H1 (cell line): ENCODE data around the gene COL4A2.

ENCODE experiments used
- CTCF ChIP-seq, 3 experiments: IDR thresholded peaks; 1 replicate in 2 of 3; 2 replicates in 1 of 3; pipeline versions ENCODE4 v1.5.1 to v1.6.1; 2011; ENCODE audit warnings: low read length in 3 of 3, mild to moderate bottlenecking in 3 of 3, inconsistent platforms in 2 of 3, low read depth in 1 of 3, moderate library complexity in 1 of 3; ENCODE audit not compliant: insufficient read depth in 1 of 3; ENCODE audit errors: control extremely low read depth in 1 of 3
- EP300 ChIP-seq, 2 experiments: IDR thresholded peaks; 1 replicate in 1 of 2; 2 replicates in 1 of 2; pipeline ENCODE4 v1.6.1; 2011 to 2012; ENCODE audit warnings: low read depth in 2 of 2, low read length in 2 of 2, mild to moderate bottlenecking in 2 of 2, borderline replicate concordance in 1 of 2, inconsistent platforms in 1 of 2, moderate library complexity in 1 of 2
- EZH2 ChIP-seq: fragments of 200-600 bp; sonication (generic); IDR thresholded peaks from 2 replicates; pipeline ENCODE4 v1.7.1; 2012; ENCODE audit warnings: low read depth, mild to moderate bottlenecking, moderate library complexity, low read length, inconsistent platforms; ENCODE audit not compliant: severe bottlenecking
- JUND ChIP-seq: IDR thresholded peaks from 2 replicates; pipeline ENCODE4 v1.6.1; 2011; ENCODE audit warnings: mild to moderate bottlenecking, improper control_type of control experiment, low read length
- MAFK ChIP-seq: IDR thresholded peaks from 2 replicates; pipeline ENCODE4 v1.6.1; 2012; ENCODE audit warnings: low read depth, mild to moderate bottlenecking, improper control_type of control experiment, low read length
- MAX ChIP-seq: IDR thresholded peaks from 2 replicates; pipeline ENCODE4 v1.6.1; 2012; ENCODE audit warnings: inconsistent platforms
- POLR2A ChIP-seq, 2 experiments: IDR thresholded peaks; 1 replicate in 1 of 2; 2 replicates in 1 of 2; pipeline ENCODE4 v1.6.1; 2011; ENCODE audit warnings: low read depth in 2 of 2, low read length in 2 of 2, mild to moderate bottlenecking in 2 of 2; ENCODE audit errors: control extremely low read depth in 1 of 2
- POLR2AphosphoS5 ChIP-seq: IDR thresholded peaks from 2 replicates; pipeline ENCODE4 v1.6.1; 2011; ENCODE audit warnings: low read depth, low read length
- RAD21 ChIP-seq, 2 experiments: IDR thresholded peaks in 1 of 2; conservative IDR thresholded peaks in 1 of 2; 2 replicates each; pipeline ENCODE4 v1.6.1; 2011; ENCODE audit warnings: low read depth in 2 of 2, low read length in 2 of 2, improper control_type of control experiment in 1 of 2, inconsistent platforms in 1 of 2, mild to moderate bottlenecking in 1 of 2, moderate library complexity in 1 of 2
- SIRT6 ChIP-seq: IDR thresholded peaks from one replicate; pipeline ENCODE4 v1.7.1; 2012; ENCODE audit warnings: low read length, inconsistent platforms
- TAF1 ChIP-seq: IDR thresholded peaks from 2 replicates; pipeline ENCODE4 v1.6.1; 2011; ENCODE audit warnings: mild to moderate bottlenecking, low read depth, low read length

- TF ChIP-seq CTCF (IDR thresholded peaks at IDR 0.05; ENCODE audit: control extremely low read depth in 1 of 3, insufficient read depth in 1 of 3, low read depth in 1 of 3, low read length in 3 of 3): no peak
- TF ChIP-seq MAX: no peak
- no peak for TF ChIP-seq POLR2AphosphoS5
- TF ChIP-seq EP300 (IDR thresholded peaks at IDR 0.05; ENCODE audit: borderline replicate concordance in 1 of 2, low read depth in 2 of 2, low read length in 2 of 2): no peak
- TF ChIP-seq POLR2A (IDR thresholded peaks at IDR 0.05; ENCODE audit: control extremely low read depth in 1 of 2, low read depth in 2 of 2, low read length in 2 of 2): no peak
- TF ChIP-seq EZH2: no peak
- TF ChIP-seq TAF1: no peak
- TF ChIP-seq JUND: no peak
- no peak for TF ChIP-seq MAFK
- no peak for TF ChIP-seq RAD21 (IDR thresholded peaks at IDR 0.05 in 1 of 2, conservative IDR thresholded peaks at IDR 0.05 in 1 of 2; ENCODE audit: low read depth in 2 of 2, low read length in 2 of 2)
- no peak for TF ChIP-seq SIRT6
Measured at GRCh38 chr13:110382830-110383229, 75.7 kb downstream of the COL4A2 start.
